Measurements from ENCODE around the gene FAM118B.

Gene FAM118B

DNA sequence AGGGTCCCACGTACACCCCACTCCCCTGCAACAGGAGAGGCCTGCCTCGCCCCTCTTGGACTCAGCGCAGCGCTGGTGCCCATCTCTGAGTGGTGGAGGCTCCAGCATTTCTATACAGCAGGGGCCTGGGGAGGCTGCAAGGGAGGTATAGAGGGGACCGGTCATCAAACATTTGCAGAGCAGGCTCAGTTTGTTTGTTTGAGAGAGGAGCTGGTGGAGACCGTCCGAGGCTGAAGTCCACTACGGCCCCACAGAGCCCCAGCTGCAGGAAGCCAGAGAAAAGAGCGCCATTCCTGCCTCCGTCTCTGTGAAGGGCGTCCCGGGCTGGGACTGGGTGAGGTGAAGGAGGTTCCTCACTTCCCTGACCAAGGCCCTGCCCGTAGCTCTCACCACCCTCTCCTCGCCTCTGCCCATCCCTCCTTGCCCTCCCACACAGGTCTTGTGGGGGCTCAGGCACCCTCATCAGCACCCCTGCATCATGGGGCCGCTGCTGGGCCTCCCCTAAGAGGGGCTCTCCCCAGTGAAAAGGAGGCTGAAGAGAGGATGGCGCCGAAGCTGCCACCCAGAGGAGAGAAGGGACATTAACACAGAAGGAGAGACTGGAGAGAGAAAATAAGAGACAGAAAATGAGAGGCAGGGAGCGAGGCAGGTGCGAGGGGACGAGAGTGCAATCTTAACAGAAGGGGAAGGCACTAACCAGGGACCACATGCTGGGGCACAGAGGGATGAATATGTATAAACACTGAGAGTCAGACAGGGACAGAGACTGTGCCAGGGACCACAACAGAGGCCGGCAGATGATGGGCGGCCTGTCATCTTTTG, 24.7 kb upstream of the FAM118B start:
- peak; percentile 58 for DNase-seq (ENCODE audit: low spot score)

DNA sequence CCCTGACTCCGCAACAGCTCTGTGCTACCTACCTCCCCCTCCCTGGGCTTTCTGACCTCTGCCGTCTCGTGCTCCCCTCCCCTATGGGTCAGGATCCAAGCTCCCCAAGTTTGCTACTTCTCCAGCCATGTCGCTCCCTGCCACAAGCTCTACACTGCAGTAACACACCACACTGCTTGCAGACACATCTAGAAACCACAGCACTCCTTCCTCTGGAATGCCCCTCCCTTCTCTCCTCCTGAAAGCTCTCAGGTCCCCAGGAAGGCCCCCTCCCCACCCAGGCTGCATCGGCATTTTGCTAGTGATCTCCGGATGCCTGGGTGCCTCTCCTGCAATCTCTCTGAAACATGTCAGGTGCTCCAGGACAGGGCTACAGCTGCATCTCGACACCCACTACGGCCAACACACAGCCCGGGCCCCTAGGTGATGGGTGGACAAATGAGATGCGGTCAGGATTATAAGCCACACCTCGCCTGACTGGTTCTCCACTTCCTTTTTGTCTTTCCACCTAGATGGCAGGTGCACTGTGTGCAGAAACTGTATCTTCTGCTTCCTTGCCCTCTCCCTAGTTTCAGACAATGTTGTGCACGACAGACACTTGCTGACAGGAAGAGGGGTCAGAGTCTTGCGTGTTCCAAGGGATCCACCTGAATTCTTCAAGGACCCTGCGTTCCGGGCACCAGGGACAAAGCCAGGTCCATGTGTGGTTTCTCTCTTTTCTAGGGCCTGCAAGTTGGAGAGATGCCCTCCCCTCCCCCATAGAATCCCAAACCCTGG, 23.1 kb upstream of the FAM118B start:
- DNase-seq (ENCODE audit: low spot score): no peak

DNA sequence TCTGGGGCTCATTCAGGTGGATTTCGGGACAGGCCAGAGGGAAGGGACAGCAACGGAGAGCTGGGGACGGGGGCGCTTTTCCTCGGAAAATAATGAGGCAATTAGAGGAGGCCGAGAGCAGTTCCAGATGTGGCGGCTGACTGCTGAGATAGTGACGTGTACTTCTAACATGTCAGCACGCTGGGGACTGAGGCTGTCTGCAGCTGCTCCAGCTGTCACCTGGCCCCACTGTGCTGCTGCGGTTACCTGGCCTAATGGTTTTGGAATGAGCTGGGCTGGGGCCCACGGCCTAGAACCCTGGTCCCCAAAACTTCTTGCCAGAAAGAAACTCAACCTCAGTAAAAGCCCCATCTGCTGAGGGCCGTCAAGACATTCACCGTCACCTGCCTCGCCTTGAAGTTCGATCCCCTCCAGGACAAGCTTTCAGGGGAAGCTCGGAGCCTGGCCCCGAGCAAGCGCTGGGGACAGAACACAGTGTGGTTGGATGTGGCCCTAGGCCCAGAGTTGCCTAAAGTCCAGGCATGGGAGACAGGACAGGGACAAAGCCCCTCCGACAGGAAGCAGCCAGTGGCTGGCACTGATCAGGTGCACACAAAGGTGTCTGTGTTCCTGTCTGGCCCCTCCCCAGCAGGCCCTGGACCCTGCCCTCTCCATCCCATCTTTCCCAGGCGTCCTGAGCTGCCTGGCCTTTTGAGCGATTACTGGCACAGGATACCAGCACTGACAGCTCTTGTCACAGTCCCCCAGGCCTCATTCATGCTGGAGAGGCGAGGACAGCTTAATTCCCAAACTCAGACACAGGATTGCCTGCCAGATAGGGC, 22.3 kb upstream of the FAM118B start:
- DNase-seq (ENCODE audit: low spot score): no peak

DNA sequence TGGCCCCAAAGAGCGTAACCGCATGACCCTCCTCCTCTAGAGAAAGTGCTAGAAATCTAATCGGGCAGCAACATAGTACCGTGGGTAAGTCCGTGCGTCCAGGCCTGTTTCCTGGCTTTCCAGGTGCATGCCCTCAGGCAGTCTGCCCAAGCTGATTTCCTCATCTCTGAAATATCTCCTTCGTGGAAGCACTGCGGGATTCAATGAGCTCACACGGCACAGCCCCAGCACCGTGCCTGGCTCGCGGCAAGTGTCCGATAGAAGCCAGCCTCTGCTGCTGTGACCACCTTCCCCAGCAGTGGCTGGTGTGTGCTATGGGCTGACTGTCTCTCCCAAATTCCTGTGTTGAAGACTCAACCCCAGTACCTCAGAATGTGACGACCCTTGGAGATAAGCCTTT, 20.8 kb upstream of the FAM118B start:
- no peak for DNase-seq (ENCODE audit: low spot score)

DNA sequence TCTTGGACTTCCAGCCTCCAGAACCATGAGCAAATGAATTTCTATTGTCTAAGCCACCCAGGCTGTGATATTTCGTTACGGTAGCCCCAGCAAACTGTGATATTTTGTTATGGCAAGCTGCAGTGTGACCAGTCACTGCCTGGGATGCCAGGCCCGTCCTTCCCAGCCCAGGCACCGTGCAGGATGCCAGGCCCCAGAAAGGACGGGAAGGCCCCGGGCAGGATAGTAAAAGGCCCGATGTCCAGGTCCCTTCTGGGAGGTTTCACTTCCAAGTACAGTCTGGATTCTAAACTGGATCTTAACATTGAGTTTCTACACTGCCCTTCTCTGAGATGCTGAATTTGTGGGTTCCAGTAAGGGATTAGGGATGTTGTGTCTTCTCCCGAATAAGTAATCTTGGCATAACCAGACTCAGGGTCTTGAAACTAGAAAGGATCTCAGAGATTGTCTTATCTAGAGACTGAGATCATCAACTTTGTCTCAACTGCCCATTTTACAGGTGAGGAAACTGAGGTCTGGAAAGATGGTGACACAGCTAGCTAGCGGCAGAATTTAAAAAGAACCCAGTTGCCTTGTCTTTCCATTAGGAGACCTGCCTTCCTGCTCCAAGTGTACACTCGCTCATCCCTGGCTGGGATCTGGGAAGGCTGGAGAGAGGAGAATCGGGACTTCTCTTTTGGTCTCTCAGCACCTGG, 20.1 kb upstream of the FAM118B start:
- no peak for DNase-seq (ENCODE audit: low spot score)

DNA sequence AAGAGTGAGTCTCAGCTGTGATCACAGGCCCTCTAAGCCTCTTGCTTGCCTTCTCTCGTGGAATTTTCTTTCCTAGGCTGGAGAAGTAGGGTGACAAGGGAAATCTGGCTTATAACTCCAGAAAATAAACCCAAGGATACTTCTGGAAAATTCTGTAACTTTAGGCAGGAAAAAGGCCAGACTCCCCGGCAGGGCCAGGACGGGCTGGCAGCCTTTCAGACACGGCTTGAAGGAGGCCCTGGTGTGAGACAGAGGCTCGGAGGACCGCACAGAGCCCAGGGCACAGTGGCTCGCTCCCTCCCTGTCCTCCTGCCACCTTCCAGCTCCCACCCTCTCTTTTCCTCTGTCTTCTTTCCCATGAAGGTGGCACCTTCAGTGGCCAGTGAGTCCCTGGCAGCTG, 19.2 kb upstream of the FAM118B start:
- DNase-seq (ENCODE audit: low spot score): no peak

DNA sequence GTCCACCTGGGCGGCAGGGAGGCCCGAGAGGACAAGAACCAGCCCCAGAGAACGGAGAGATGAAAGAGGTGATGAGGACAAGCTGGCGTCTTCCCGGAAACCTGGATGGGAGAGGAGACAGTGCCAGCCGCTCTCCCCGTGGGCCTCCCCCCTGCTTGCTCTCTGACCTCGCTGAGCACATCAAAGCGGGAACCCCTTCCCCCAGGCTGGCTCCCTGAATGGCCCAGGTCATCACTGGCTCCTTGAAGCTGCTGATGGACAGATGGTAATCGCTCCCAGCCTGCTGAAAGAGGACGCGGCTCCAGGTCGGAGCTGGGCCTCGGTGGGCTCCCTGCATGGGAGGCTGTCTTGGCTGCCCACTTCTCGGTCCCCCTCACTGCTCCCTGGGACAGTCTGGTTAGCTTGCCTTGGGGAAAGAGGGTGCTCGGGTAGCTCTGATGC, 18.5 kb upstream of the FAM118B start:
- no peak for DNase-seq (ENCODE audit: low spot score)

DNA sequence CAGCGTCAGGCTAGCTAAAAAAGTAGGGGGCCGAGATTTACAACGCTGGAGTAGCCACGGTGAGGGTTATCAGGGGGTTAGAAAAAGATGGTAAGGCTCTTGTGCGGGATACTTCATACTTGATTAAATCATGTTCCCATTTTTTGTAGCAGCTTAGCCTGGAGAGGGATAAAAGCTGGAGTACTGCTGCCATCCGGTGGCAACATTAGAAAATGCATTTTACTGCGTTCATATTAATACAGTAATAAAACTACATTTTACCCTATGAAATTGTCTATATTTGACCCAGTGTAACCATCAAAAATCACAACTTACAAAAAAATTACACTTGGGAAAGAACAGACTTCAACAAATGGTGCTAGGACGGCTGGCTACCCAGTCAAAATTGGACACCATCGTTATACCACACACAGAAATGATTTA, 17.4 kb upstream of the FAM118B start:
- DNase-seq (ENCODE audit: low spot score): peak; percentile 62

DNA sequence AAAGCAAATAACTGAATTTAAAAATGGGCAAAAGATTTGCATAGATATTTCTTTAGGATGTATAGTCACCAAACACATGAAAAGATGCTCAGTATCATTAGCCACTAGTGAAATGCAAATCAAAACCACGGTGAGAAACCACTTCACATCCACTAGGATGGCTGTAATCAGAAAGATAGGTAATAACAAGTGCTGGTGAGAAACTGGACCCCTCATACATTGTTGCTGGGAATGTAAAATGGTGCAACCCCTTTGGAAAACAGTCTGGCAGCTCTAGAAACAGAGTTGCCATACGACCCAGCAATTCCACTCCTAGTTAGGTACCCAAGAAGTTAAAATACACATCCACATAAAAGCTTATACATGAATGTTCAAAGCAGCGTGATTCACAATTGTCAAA, 16.5 kb upstream of the FAM118B start:
- DNase-seq (ENCODE audit: low spot score): no peak

DNA sequence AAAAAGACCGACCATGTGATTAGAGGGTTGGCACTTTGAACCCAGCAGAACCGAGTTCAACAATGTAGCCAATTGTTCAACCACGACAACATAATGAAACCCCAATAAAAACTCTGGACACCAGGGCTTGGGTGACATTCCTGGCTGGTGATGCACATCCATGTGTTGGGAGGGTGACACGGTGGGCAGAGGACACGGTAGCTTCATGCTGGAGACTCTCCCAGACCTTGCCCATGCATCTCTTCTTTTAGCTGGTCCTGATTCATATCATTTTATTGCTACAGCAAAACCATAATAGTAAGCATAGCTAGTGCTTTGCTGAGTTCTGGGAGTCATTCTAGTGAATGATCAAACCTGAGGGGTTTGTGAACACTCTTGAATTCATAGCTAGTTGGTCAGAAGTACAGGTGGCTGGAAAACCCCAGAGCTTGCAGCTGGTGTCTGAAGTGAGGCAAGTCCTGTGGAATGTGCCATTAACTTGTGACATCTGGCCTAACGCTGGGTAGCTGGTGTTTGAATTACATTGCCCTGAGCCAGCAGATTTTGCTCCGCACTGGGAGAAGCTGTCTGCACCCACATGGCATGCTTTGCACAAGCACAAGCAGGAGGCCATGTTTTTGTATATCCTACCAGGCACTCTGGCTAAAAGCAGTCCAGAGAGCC, 14.2 kb upstream of the FAM118B start:
- no peak for DNase-seq (ENCODE audit: low spot score)

DNA sequence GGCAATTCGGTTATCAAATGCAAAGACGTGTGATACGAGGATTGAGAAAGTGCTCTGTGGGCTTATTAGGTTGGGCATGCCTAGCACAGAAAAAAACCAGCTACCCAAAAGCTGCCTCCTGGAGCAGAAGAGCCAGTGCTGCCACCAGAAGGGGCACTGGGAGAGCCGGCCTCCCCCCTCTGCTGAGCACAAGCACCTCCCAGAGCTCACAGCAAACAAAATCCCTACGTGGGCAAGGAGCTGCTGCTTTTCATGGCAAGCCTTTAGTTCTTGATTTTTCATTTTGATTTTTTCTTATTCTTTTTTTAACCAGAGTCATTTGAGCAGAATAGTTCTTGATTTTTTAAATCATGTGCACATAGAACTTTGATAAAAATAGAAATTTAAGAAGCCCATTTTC, 12.9 kb upstream of the FAM118B start:
- no peak for DNase-seq (ENCODE audit: low spot score)

DNA sequence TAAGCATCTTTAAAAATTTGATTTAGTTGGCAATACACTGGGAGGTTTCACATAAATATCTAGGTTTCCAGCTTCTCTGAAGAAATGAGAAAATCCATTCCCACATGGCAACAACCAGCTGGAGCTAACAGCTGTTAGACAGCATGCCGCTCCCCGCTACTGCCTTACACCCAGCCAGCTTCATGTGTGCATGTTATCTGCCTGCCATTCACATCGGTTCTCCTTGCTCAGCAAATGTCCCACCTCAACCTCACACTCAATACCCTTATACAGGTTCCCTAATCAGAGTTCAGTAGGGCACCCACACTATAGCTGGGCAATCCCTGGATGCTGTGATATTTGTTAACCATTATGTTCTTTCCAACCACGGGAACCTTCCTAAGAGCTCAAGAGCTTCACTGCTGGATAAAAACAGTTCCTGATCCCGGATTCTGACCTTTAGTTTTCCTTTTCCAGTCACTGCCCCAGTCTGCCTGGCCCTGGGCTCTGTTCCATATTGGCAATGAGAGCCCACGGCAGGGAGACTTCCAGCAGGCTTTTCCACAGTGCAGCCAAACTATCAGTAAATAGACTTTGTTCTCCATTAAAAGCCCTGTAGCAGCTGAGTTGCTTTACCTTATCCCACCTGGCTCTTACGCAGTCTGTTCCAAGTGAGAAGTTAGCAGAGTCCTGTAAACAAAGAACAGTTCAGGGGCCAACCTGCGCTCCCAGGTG, 8.8 kb upstream of the FAM118B start:
- DNase-seq (ENCODE audit: low spot score): no peak

DNA sequence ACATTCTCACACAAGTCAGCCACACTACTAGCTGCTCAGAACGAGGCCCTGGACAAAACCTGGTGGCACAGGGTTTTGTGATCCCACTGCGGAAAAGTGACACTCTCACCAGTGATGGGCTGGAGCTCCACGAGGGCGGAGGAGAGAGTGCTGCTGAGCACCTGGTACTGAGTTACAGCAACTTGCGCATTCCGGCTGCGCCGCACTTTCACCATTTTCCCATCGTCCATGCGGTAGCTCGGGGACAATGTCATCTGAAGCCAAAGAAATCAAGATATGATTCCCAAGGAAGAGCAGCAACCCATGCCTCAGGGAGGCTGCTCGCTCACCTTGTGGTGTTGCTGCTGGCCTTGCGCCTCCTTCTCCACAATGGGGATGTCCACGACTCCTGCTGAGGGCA, 6.2 kb upstream of the FAM118B start:
- DNase-seq (ENCODE audit: low spot score): no peak

DNA sequence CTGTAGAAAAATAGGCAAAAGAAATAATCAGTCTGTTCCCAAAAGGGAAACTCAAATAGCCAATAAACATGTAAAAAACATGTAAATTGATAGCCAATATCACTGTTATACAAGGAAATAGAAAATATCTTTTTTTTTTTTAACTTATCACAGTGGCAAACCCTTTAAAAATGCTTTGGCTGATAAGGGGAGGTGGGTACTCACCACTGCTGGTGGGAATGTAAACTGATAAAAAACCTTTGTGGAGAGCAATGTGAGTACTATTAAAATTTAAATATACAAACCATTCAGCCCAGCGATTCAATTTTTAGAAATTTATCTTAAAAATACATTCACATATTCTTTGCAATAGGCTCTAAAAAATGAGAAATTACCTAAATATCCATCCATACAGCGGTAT, 3.7 kb upstream of the FAM118B start:
- no peak for DNase-seq (ENCODE audit: low spot score)

DNA sequence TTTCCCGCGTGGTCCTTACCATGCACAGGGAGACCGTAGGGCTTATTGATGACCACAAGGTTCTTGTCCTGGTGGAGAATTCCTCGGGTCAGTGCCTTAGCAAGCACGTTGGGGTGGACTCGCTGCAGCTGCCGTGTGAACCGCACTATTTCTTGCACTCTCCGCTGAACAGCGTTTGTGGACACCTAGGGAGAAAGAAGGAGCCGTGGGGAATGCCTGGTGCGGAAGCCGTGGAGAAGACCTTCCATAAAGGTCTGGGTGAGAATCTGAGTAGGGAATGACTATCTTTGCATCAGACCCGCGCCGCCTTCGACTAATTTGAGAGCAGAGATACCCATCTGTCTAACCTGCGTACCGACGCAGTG, 729 bp upstream of the FAM118B start:
- DNase-seq (ENCODE audit: low spot score): no peak

DNA sequence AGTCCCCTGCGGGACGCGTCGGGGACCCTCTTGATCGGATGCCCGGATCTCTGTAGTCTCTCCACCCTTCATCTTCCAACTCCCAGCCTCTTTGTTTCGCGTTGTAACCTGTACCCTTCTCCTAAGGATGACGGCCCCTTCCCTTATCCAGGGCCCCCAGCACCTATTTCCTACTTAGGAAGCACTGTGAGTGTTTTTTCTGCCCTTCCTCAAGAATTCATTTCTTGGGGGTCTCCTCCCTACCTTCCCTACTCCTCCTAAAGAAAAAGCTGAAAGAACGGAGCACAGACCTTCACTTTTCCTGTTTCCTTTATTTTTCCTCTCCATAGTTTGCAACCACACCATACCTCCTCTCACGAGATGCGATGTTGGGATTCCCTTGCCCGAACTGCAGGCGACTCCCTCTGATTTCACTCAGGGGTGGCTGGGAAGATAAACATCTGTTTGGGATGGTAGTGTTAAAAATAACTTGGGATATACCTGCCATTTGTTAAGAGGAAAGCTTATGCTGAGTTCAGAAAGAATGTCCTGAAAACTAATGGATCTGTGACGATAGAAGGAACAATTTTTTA, 593 bp downstream of the FAM118B start:
- no peak for DNase-seq (ENCODE audit: low spot score)

DNA sequence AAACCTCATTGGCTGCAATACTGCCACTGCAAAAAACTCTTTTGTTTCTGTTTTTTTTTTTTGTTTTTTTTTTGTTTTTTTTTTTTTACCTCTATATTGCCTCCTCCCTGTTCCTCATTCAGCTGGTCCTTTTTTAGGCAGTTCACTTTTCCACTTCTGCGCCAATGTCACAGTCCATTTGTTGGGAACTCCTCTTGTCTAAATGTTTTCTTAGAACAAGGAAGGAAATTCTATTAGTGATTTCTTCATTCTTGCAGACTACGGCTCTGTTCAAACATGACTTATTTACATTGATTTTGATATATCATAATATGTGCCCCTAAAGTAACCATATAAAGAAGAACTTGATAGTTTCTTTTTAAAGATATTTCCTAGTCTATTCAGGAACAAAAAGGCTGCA, 2.9 kb downstream of the FAM118B start:
- no peak for DNase-seq (ENCODE audit: low spot score)

DNA sequence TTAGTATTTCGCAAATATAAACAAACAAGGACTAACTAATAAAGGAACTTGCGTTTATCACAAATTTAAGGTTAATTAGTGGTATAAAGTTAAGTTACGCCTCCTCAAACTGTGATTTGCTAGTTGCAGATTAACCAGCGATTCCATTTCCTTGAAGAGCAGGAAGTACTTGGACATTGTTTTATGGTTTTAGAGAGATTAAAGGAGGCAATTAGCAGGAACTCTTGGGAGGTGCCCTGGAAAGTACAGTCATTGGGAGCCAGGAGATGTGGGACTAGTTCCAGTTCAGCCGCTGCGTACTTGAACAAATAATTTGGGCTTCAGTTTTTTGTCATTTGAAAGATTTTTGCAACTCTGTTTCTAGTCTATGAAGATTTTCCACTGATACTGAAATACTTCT, 3.3 kb downstream of the FAM118B start:
- DNase-seq (ENCODE audit: low spot score): no peak

DNA sequence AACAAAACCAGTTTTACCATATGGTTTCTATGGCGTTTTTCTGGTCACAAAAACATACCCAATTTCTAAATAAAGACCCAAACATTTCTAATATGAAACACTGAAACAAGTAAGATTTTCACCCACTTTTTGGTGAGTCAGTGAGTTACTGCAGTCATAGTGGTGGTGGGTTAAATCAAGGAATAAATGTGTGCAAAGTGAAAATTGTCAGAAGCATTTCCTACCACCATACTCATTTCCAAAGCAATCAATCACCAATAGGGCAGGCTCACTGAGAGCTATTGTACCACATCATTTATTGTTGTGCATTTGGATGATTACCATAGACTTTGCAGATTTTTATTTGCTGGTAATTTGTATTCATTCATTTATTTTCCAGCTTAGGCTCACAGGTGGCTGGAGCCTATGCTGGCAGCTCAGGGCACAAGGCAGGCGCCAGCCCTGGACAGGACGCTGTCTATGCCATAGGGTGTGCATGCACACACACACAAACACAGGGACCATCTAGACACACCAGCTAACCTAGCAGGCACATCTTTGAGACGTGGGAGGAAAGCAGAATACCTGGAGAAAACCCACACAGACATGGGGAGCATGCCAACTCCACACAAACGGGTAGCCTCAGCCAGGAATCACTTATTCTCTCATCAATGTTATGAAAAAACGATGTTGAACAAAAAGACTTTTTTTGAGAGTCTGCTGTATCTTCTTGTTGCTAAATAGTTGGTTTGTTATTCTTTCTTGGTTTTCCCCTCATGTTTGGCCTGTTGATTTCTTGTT, 5.1 kb downstream of the FAM118B start:
- DNase-seq (ENCODE audit: low spot score): no peak

DNA sequence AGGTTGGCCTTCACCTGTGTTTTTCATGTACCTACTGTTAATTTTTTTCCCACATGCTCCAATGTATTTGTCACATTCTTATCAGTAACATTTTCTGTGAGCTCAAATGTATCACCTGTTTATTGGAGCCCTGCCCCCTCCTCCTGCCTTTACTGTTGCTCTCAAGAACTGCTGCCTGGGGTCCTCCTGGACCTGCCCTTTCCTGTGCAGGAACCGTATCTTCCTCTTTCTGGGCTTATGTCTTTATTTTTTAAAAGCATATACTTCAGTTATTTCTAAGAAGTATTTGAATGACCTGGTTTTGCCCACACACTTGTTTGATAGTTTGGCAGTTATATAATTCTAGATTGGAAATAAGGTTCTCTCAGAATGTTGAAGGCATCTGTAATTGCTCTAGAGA, 5.9 kb downstream of the FAM118B start:
- no peak for DNase-seq (ENCODE audit: low spot score)
